Panc1 (cell line): Measurements from ENCODE around the gene CYP26B1. TPM values are rescaled to one million over a fixed set of nuclear protein-coding genes. Genes with fewer than 3 reads are reported as not detected.

Experiments
- ATAC-seq: fragments of 200-7000 bp; cut with Tn5 transposase; 2 replicates; pipeline ENCODE4 v1.9.1; 2020; ENCODE audit warnings: mild to moderate bottlenecking, moderate library complexity
- BruUV-seq: library from RNA; stranded (reverse); fragments of 400-500 nt; replicated peaks from 2 replicates; lab custom pipeline; 2021; lab: Mats Ljungman, UMichigan
- CTCF ChIA-PET: fragments of 300-600 bp; sonication (Branson Sonifier 250); formaldehyde crosslinking; loops from one replicate; lab custom pipeline; 2022; ENCODE audit warnings: antibody characterized with exemption; lab: Charles Lee
- POLR2A ChIA-PET: fragments of 300-600 bp; sonication (Branson Sonifier 250); formaldehyde crosslinking; loops from one replicate; lab custom pipeline; 2022; ENCODE audit warnings: antibody characterized with exemption; lab: Charles Lee
- DNase-seq: peaks from one replicate; pipeline ENCODE4 v3.0.0-alpha.2; 2010; ENCODE audit warnings: low read depth, low spot score
- H3K27ac ChIP-seq: 2 replicates; pipeline ENCODE4 v1.5.1; 2011; ENCODE audit warnings: mild to moderate bottlenecking, low read length, inconsistent platforms
- H3K27me3 ChIP-seq: fragments of 200-500 bp; sonication (Bioruptor generic); 2 replicates; pipeline ENCODE4 v1.6.0; 2014; ENCODE audit warnings: low read length, inconsistent platforms; ENCODE audit not compliant: control insufficient read depth, insufficient read depth
- H3K36me3 ChIP-seq: fragments of 200-500 bp; sonication (Bioruptor generic); 2 replicates; pipeline ENCODE4 v1.5.1; 2014; ENCODE audit warnings: inconsistent platforms, mild to moderate bottlenecking, low read length, moderate library complexity; ENCODE audit not compliant: control insufficient read depth, insufficient read depth
- H3K4me1 ChIP-seq: 2 replicates; pipeline ENCODE4 v1.5.1; 2011; ENCODE audit warnings: inconsistent platforms, mild to moderate bottlenecking, low read length, moderate library complexity; ENCODE audit not compliant: control insufficient read depth, insufficient read depth
- H3K4me3 ChIP-seq, 2 experiments: 2 replicates each; pipeline ENCODE4 v1.5.1; 2011 to 2012; ENCODE audit warnings: low read depth in 2 of 2, low read length in 2 of 2, mild to moderate bottlenecking in 2 of 2, inconsistent platforms in 1 of 2, moderate library complexity in 1 of 2
- H3K9me3 ChIP-seq: fragments of 200-500 bp; sonication (Bioruptor generic); 2 replicates; pipeline ENCODE4 v1.5.1; 2014; ENCODE audit warnings: low read depth, mild to moderate bottlenecking, inconsistent platforms, low read length, moderate library complexity; ENCODE audit not compliant: control insufficient read depth, insufficient read depth
- POLR2AphosphoS5 ChIP-seq: IDR thresholded peaks from 2 replicates; pipeline ENCODE4 v1.6.1; 2012; ENCODE audit warnings: mild to moderate bottlenecking, low read depth, low read length, moderate library complexity
- SIN3A ChIP-seq: IDR thresholded peaks from 2 replicates; pipeline ENCODE4 v1.6.1; 2012; ENCODE audit warnings: low read depth, mild to moderate bottlenecking, low read length, moderate library complexity, borderline replicate concordance; ENCODE audit not compliant: insufficient read depth
- TCF7L2 ChIP-seq: IDR thresholded peaks from 2 replicates; pipeline ENCODE4 v1.6.1; 2011; ENCODE audit warnings: mild to moderate bottlenecking, low read depth, low read length, inconsistent platforms
- in situ Hi-C: cut with HindIII; loops from 2 replicates; pipeline ENCODE4 v1.10.0; 2016; ENCODE audit warnings: low sequenced_read_pairs, low pct_unique_long_range_greater_than_20kb
- intact Hi-C: fragments of 100-400 bp; cut with micrococcal nuclease; formaldehyde crosslinking; loops from one replicate; pipeline ENCODE4 v1.10.0; 2022; ENCODE audit not compliant: unreplicated experiment
- total RNA-seq: library from RNA; stranded (reverse); gene quantifications from one replicate; pipeline ENCODE4 v1.2.1, GENCODE V29; 2021; ENCODE audit not compliant: unreplicated experiment
- TF ChIP-seq, protein P1 (sequence below), 2 experiments: IDR thresholded peaks; 2 replicates each; pipeline ENCODE4 v1.6.1; 2011 to 2012; ENCODE audit warnings: low read depth in 2 of 2, control low read depth in 1 of 2, low read length in 1 of 2, mild to moderate bottlenecking in 1 of 2, moderate library complexity in 1 of 2; ENCODE audit not compliant: insufficient read depth in 1 of 2
- TF ChIP-seq, protein P2 (sequence below): fragments of 450-650 bp; IDR thresholded peaks from 2 replicates; pipeline ENCODE4 v1.5.1; 2017; ENCODE audit warnings: mild to moderate bottlenecking

Gene CYP26B1
- total RNA-seq, 1 experiment from 2014 or later = 12.3 TPM

DNA sequence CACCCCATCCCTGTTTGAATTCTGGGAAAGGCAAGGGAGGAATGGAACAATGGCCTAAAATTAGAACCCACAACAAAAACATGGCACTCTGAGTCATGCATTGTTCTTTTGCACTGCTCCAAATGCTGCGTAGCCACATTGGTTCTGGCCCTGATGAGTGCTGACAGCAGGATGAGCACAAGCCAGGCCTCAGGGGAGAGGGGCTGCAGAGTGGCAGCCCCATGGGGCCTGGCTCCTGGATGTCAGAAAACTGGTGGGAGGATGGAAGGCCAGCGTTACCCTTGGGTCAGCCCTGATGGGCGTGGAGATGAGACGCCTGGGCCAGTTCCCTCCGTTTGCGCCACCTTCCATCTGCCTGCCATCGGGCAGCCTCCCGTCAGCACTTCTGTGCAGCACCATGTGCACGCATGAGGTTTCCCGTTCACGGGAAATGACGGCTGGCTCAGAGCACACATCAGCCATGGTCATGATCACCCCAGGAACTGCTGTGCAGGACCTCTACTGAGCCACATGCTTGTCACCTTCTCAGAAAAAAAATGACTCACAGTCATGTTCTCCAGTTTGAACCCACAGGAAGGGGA is 65.6 kb downstream of the CYP26B1 start:
- POLR2A ChIA-PET = no interaction called here
- no peaks in the 10 kb centered on the region for H3K9me3 ChIP-seq
- intact Hi-C loops (no loop called here), in situ Hi-C loops (no loop called here)
- no peak for ATAC-seq
- no peaks in the 10 kb centered on the region for H3K27me3 ChIP-seq
- no peak overlapping the region for H3K27ac ChIP-seq
- H3K36me3 ChIP-seq = no peaks in the 10 kb centered on the region
- no TSS peak for BruUV-seq
- CTCF ChIA-PET = no interaction called here
- TF ChIP-seq POLR2AphosphoS5 (no peak), SIN3A (no peak), TCF7L2 (no peak)
- TF ChIP-seq, protein P1, sequence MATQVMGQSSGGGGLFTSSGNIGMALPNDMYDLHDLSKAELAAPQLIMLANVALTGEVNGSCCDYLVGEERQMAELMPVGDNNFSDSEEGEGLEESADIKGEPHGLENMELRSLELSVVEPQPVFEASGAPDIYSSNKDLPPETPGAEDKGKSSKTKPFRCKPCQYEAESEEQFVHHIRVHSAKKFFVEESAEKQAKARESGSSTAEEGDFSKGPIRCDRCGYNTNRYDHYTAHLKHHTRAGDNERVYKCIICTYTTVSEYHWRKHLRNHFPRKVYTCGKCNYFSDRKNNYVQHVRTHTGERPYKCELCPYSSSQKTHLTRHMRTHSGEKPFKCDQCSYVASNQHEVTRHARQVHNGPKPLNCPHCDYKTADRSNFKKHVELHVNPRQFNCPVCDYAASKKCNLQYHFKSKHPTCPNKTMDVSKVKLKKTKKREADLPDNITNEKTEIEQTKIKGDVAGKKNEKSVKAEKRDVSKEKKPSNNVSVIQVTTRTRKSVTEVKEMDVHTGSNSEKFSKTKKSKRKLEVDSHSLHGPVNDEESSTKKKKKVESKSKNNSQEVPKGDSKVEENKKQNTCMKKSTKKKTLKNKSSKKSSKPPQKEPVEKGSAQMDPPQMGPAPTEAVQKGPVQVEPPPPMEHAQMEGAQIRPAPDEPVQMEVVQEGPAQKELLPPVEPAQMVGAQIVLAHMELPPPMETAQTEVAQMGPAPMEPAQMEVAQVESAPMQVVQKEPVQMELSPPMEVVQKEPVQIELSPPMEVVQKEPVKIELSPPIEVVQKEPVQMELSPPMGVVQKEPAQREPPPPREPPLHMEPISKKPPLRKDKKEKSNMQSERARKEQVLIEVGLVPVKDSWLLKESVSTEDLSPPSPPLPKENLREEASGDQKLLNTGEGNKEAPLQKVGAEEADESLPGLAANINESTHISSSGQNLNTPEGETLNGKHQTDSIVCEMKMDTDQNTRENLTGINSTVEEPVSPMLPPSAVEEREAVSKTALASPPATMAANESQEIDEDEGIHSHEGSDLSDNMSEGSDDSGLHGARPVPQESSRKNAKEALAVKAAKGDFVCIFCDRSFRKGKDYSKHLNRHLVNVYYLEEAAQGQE (IDR thresholded peaks at IDR 0.05; ENCODE audit: insufficient read depth in 1 of 2, low read depth in 2 of 2, low read length in 1 of 2) = no peak
- TF ChIP-seq, protein P2, sequence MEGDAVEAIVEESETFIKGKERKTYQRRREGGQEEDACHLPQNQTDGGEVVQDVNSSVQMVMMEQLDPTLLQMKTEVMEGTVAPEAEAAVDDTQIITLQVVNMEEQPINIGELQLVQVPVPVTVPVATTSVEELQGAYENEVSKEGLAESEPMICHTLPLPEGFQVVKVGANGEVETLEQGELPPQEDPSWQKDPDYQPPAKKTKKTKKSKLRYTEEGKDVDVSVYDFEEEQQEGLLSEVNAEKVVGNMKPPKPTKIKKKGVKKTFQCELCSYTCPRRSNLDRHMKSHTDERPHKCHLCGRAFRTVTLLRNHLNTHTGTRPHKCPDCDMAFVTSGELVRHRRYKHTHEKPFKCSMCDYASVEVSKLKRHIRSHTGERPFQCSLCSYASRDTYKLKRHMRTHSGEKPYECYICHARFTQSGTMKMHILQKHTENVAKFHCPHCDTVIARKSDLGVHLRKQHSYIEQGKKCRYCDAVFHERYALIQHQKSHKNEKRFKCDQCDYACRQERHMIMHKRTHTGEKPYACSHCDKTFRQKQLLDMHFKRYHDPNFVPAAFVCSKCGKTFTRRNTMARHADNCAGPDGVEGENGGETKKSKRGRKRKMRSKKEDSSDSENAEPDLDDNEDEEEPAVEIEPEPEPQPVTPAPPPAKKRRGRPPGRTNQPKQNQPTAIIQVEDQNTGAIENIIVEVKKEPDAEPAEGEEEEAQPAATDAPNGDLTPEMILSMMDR = no peak
- no peak for DNase-seq
- no peak overlapping the region for H3K4me3 ChIP-seq
- no peaks in the 10 kb centered on the region for H3K4me1 ChIP-seq

DNA sequence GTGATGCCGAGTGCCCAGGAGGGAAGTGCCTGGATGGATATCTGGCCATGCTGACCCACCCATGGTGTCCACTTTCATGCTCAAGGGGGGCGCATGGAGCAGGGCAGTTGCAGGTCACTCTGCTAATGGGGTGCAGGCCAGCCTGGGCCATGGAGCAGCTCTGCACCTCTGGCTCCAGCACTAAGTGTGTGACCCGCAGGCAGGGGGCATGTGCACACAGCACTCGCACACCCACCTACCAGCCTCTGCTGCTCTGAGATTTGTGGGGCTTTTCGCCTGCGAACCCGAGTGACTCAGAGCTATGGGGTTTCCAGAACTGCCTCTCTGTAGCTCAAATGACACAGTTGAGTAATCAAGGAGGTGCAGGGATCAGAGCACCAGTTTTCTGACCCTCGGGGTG is 66.2 kb downstream of the CYP26B1 start:
- Histone ChIP-seq H3K4me1 (no peaks in the 10 kb centered on the region), H3K27me3 (no peaks in the 10 kb centered on the region), H3K27ac (no peak overlapping the region), H3K36me3 (no peaks in the 10 kb centered on the region), H3K4me3 (no peak overlapping the region), H3K9me3 (no peaks in the 10 kb centered on the region)
- DNase-seq (no peak), ATAC-seq (no peak)
- TF ChIP-seq SIN3A (no peak), POLR2AphosphoS5 (no peak), TCF7L2 (no peak)
- TF ChIP-seq, protein P2 = no peak
- TF ChIP-seq, protein P1 (IDR thresholded peaks at IDR 0.05; ENCODE audit: insufficient read depth in 1 of 2, low read depth in 2 of 2, low read length in 1 of 2) = no peak
- ChIA-PET CTCF (no interaction called here), POLR2A (no interaction called here)
- intact Hi-C loops = no loop called here
- no TSS peak for BruUV-seq
- in situ Hi-C loops = no loop called here
